NOMO-1 treated with DMSO at 0.1 percent for 48 hours (cell line): ENCODE measurements around the gene HOXB4.

ENCODE experiments used
- DNase-seq: peaks from one replicate; lab custom pipeline; 2025; ENCODE audit not compliant: unreplicated experiment; lab: John Stamatoyannopoulos, UW

Gene HOXB4

DNA sequence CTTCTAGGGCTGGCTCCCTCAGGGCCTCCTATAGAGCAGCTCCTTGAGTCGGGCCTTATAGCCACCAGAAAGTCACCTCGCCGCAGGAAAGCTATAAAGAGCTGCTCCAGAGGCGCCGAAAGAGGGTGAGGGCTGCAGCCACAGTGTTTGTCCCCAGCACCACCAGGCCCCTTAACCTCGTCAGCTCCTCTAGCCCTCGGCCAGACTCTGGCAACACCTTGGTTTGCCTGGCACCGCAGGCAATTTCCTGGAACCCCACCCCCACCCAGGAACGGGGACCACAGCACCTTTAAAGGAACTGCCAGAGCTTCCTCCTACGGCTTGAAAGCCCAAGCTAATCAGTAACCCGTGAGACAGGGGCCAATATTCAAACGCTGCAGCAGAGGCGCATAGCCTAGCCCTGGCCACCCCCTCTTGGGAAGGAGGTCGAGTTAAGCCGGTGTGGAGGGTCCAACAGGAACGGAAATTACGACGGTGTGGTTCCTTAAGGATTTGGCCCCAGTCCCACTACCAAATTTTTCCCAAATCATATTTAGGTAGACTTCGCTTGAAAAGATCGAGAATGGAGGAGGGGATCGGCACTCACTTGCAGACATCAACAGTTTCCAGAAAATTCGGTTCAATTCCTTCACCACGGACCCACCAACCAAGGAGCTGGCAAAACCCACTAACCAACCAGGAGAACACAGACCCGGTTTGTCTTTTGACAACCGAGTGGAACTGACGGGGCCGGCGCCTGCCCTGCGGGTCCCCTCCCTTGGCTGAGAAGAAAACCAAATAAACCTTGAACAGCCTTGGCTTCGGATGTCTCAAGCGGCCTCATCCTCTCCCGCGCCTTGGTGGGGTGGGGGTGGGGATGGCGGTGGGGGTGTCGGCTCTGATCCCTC, 23.6 kb upstream of the HOXB4 start:
- DNase-seq = no peak

DNA sequence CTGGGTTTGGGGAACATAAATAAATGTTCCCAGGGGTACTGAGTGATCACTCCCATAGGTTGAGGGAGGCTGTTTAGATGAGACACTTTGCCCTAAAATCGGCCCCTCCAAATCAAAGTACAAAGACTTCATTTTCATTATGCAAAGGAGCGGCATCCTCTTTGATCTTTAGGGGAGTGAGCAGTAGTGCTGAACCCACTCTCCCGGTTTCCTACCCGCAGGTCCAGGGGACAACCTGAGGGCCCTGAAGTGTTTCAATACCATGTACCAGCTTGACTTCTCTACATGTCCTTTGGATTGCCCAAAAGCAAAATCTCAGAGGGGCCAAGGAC, 23.0 kb upstream of the HOXB4 start:
- no peak for DNase-seq

- peak; percentile 24 for DNase-seq
Observed at GRCh38 chr17:48600244-48601098, 22.3 kb upstream of the HOXB4 start.

- DNase-seq = no peak
Observed at GRCh38 chr17:48599354-48599753, 21.2 kb upstream of the HOXB4 start.

DNA sequence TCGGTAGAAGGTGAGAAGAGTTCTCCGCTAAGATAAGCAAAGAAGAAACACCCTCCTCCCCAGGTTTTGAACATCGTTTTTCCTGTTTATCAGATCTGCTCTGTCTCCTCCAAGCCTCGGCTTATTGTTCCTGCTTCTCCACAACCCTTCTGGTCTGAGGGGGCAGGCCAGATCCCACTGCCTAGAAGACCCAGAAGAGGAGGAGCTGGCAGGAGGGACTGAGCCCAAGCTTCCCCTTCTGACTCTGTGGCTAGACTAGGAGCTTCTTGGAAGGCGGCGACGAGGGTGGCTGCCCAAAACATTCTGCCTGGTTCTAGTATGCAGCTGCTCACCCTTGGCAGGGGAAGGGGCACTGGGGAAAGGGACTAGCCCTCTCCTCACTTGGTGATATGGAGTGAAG, 20.6 kb upstream of the HOXB4 start:
- DNase-seq = no peak

GRCh38 chr17:48597778-48598631, 19.9 kb upstream of the HOXB4 start:
- peak; percentile 54 for DNase-seq

GRCh38 chr17:48597528-48597777, 19.3 kb upstream of the HOXB4 start:
- DNase-seq = no peak

- DNase-seq = no peak
Observed at GRCh38 chr17:48596735-48597527, 18.8 kb upstream of the HOXB4 start.

GRCh38 chr17:48596000-48596734, 18.0 kb upstream of the HOXB4 start:
- no peak for DNase-seq

DNA sequence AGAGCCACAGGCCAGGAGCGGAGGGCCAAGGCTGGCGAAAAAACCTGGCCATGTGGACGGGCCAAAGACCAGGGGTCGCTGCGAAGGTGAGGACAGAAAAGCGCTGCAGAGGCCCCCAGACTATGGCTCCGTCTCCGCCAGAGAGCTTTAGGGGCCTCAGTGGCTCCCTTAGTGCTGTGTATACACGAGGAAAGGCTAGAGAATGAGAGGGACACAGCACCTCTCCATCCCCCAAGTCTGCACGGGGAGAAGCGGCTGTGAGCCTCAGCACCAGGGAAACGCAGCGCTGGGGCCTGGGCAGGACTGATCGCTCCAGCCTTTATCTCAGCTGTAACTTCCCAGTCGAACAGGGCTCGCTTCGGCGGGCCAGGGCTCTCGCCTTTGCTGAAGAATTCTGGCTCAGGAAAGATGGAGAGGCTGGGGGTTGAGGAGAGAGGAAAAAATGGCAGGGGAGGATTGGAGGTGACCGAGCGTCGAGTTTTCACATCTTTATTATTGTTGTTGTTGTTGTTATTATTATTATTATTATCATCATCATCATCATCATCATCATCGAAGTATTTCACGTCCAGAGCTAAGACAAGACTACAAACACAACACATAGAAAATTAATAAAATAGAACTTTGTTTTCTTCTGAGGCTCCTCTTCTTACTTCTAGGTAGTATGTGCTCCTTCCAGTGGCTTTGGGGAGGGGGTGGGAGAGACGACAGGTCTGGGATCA, 17.3 kb upstream of the HOXB4 start:
- DNase-seq = no peak

DNA sequence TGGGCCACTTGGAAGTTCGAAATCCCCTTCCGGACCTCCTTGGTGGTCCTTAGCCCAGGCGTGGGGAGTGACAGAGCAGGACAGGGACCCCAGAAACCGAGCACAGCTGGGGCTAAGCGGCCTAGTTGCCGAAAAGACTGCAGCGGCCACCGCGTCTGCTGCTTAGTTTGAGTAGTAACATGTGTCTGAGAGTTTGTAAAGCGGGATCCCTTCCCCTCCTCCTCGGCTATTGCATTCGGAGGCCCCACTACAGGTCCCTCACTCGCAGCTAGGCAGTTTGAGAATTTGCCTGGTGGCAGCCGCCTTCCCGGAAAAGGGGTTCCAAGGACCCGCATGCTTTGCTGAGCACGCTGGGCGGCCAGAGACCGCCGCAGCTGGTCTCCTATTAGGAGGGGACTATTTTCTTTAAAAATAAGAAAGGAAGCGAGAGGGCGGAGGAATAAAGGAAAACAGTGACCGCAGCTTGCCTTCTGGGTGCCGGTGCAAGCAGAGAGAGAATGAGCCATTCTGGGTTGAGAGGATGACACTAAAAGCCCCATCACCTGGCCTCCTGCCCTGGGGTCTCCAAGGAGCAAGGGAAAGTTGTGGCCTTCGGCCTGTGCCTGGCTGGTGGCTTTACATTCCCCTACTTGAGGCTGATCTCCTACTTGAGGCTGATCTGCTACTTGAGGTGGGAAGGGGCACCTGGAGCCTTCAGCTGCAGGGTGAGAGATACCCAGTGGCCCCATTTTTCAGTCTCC, 16.6 kb upstream of the HOXB4 start:
- DNase-seq = no peak

GRCh38 chr17:48593840-48594537, 15.8 kb upstream of the HOXB4 start:
- DNase-seq = peak; percentile 71

DNA sequence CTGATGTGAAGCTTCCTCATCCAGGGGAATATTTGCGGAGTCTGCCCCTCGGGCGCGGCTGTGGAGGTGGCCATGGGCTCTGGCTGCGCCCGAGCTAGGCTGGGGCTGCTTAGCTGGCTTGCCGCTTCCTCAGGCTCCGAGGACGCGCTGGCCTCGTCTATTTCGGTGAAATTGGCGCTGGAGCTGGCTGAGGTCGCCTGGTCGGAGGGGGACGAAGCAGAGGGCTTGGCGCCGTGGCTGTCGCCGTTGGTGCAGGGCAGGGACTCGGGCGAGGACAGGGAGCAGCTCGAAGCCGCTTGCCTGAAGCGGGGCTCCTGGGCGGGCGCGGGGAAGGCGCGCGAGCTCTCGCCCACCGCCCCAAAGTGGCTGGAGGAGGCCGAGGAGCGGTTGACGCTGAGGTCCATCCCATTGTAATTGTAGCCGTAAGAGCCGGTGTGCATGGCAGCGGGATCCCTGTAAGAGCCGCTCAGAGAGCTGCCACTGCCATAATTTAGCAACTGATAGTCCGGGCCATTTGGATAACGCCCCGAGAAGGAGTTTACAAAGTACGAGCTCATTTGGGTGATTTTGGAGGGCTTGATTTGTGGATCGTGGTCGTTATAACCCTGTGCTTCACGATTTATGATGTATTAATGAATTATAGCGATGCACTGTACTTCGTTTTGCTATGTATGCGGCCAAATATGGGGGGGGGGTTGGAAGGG, 15.1 kb upstream of the HOXB4 start, which contains the start of gene HOXB5:
HOXB5 (minus strand) TSS at position 654 of the 704 bp plus-strand sequence; CDS start at position 557, 97 bp downstream.
- DNase-seq = peak; percentile 20

- no peak for DNase-seq
Observed at GRCh38 chr17:48592577-48592976, 14.4 kb upstream of the HOXB4 start.

DNA sequence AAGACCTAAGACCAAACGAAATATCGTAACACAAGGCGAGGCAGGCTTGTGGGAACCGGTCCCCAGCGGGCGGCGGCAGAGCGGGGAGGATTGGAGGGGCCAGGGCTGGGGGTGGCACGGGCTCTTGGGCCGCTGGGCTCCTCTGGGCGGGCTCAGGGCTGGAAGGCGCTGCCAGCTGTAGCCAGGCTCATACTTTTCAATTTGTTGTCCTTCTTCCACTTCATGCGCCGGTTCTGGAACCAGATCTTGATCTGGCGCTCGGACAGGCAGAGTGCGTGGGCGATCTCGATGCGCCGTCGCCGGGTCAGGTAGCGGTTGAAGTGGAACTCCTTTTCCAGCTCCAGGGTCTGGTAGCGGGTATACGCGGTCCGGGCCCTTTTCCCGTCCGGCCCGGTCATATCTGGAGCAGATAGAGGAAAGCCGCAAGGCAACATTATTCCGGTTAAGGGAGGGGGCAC, 13.9 kb upstream of the HOXB4 start:
- DNase-seq = no peak

GRCh38 chr17:48591255-48592056, 13.3 kb upstream of the HOXB4 start:
- no peak for DNase-seq
